ENCODE results near the gene PIK3AP1.

Gene PIK3AP1

DNA sequence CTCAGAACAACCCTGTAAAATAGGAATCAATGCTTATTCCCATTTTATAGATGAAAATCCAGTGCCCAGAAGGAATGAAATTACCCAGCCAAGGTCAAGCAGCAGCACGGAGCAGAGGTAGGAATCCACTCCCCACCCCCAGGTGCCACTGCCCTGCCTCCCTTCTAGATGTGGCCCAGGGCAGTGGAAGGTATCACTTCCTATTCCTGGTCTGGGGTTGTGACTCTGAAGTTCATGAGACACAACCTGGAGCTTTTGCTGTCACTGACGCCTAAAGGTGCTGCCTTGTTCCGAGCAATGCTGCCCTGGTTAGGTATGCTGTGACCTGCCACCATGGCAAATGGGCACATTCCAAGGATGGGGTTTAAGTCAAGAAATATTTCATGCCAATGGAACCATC lies 53.6 kb downstream of the PIK3AP1 start:
- H3K4me3 ChIP-seq (replicated peaks; ENCODE audit: low read depth, low read length) = no peak overlapping the region
- no peak for DNase-seq (ENCODE audit: extremely low read depth, low read depth)

GRCh38 chr10:96665306-96665705 lies 55.0 kb downstream of the PIK3AP1 start:
- DNase-seq (ENCODE audit: extremely low read depth, low read depth) = no peak
- TF ChIP-seq, protein P1, sequence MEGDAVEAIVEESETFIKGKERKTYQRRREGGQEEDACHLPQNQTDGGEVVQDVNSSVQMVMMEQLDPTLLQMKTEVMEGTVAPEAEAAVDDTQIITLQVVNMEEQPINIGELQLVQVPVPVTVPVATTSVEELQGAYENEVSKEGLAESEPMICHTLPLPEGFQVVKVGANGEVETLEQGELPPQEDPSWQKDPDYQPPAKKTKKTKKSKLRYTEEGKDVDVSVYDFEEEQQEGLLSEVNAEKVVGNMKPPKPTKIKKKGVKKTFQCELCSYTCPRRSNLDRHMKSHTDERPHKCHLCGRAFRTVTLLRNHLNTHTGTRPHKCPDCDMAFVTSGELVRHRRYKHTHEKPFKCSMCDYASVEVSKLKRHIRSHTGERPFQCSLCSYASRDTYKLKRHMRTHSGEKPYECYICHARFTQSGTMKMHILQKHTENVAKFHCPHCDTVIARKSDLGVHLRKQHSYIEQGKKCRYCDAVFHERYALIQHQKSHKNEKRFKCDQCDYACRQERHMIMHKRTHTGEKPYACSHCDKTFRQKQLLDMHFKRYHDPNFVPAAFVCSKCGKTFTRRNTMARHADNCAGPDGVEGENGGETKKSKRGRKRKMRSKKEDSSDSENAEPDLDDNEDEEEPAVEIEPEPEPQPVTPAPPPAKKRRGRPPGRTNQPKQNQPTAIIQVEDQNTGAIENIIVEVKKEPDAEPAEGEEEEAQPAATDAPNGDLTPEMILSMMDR (IDR thresholded peaks at IDR 0.05; ENCODE audit: low read depth, low read length, missing control alignments) = no peak

More for the DNA sequence above, 53.6 kb downstream of the PIK3AP1 start:
- TF ChIP-seq, protein P1 (IDR thresholded peaks at IDR 0.05; ENCODE audit: low read depth, low read length, missing control alignments) = no peak

GRCh38 chr10:96664563-96664962 lies 55.8 kb downstream of the PIK3AP1 start:
- no peak overlapping the region for H3K4me3 ChIP-seq (replicated peaks; ENCODE audit: low read depth, low read length)
- no peak for DNase-seq (ENCODE audit: extremely low read depth, low read depth)
- TF ChIP-seq, protein P1 (IDR thresholded peaks at IDR 0.05; ENCODE audit: low read depth, low read length, missing control alignments) = no peak

More at GRCh38 chr10:96665306-96665705, 55.0 kb downstream of the PIK3AP1 start:
- no peak overlapping the region for H3K4me3 ChIP-seq (replicated peaks; ENCODE audit: low read depth, low read length)

GRCh38 chr10:96663797-96664196 lies 56.5 kb downstream of the PIK3AP1 start:
- no peak overlapping the region for H3K4me3 ChIP-seq (replicated peaks; ENCODE audit: low read depth, low read length)
- no peak for DNase-seq (ENCODE audit: extremely low read depth, low read depth)
- TF ChIP-seq, protein P1 (IDR thresholded peaks at IDR 0.05; ENCODE audit: low read depth, low read length, missing control alignments) = no peak

DNA sequence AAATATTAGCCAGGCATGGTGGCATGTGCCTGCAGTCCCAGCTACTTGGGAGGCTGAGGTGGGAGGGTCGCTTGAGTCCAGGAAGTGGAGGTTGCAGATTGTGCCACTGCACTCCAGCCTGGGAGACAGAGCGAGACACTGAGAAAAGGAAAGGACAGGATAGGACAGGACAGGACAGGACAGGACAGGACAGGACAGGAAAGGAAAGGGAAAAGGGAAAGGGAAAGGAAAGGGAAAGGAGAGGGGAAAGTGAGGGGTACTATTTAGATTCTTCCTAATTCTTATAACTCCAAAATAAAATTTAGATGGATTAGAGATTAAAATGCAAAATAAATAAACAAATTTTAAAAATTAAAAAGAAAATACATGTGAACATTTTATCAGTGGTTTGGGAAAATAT lies 58.7 kb downstream of the PIK3AP1 start:
- TF ChIP-seq, protein P1 (IDR thresholded peaks at IDR 0.05; ENCODE audit: low read depth, low read length, missing control alignments) = no peak
- DNase-seq (ENCODE audit: extremely low read depth, low read depth) = no peak
- H3K4me3 ChIP-seq (replicated peaks; ENCODE audit: low read depth, low read length) = no peak overlapping the region

DNA sequence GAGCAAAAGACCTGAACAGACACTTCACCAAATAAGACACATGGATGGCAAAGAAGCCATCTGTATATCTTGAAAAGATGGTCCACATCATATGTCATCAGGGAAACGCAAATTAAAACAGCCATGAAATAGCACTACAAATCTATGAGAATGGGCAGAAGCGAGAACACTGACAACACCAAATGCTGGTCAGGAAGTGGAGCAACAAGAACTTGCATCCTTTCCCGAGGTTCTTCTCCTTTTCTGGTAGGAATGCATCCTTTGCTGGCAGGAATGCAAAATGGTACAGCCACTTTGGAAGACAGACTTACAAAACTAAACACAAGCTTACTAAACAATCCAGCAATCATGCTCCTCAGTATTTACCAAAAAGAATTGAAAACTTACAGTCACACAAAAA lies 60.0 kb downstream of the PIK3AP1 start:
- no peak overlapping the region for H3K4me3 ChIP-seq (replicated peaks; ENCODE audit: low read depth, low read length)
- DNase-seq (ENCODE audit: extremely low read depth, low read depth) = no peak
- TF ChIP-seq, protein P1 (IDR thresholded peaks at IDR 0.05; ENCODE audit: low read depth, low read length, missing control alignments) = no peak

GRCh38 chr10:96658844-96659243 lies 61.5 kb downstream of the PIK3AP1 start:
- TF ChIP-seq, protein P1 (IDR thresholded peaks at IDR 0.05; ENCODE audit: low read depth, low read length, missing control alignments) = no peak
- no peak overlapping the region for H3K4me3 ChIP-seq (replicated peaks; ENCODE audit: low read depth, low read length)
- DNase-seq (ENCODE audit: extremely low read depth, low read depth) = no peak

Measured in HFF-Myc (cell line).